HG03565 (cell line): Measurements from ENCODE around the gene DNALI1.

Source experiments
- ATAC-seq: cut with Tn5 transposase; IDR thresholded peaks from one replicate; pipeline ENCODE4 v1.9.1; 2021; ENCODE audit warnings: mild to moderate bottlenecking, moderate library complexity; ENCODE audit not compliant: unreplicated experiment

DNALI1 gene

GRCh38 chr1:37599940-37600339 lies 43.2 kb downstream of the DNALI1 start:
- no peak for ATAC-seq

GRCh38 chr1:37601441-37601840 lies 44.7 kb downstream of the DNALI1 start:
- ATAC-seq = no peak

- ATAC-seq = no peak
Measured at GRCh38 chr1:37602750-37603694, 46.3 kb downstream of the DNALI1 start.

- no peak for ATAC-seq
Measured at GRCh38 chr1:37605061-37605650, 48.4 kb downstream of the DNALI1 start.

GRCh38 chr1:37605806-37606474 lies 49.2 kb downstream of the DNALI1 start:
- ATAC-seq = no peak

- no peak for ATAC-seq
Measured at GRCh38 chr1:37606481-37607263, 49.9 kb downstream of the DNALI1 start.

- ATAC-seq = no peak
Measured at GRCh38 chr1:37609002-37609401, 52.3 kb downstream of the DNALI1 start.

- no peak for ATAC-seq
Measured at GRCh38 chr1:37609994-37610393, 53.3 kb downstream of the DNALI1 start.

- ATAC-seq = no peak
Measured at GRCh38 chr1:37612186-37612585, 55.4 kb downstream of the DNALI1 start.

- ATAC-seq = no peak
Measured at GRCh38 chr1:37614105-37614504, 57.4 kb downstream of the DNALI1 start.

GRCh38 chr1:37616330-37616729 lies 59.6 kb downstream of the DNALI1 start:
- ATAC-seq = no peak
